HFF-Myc (cell line): ENCODE measurements around the gene HECW1.
"Not testable (repeated sequence)": the region's sequence is repeated elsewhere in the genome, so short reads cannot be mapped to it uniquely, and the experiment has no call there.

Experiments
- DNase-seq: peaks from one replicate; pipeline ENCODE4 v3.0.0-alpha.2; 2011; ENCODE audit warnings: low read depth; ENCODE audit errors: extremely low read depth
- H3K4me3 ChIP-seq: replicated peaks from 2 replicates; pipeline ENCODE4 v1.5.1; 2011; ENCODE audit warnings: low read depth, mild to moderate bottlenecking, control low read depth, low read length
- TF ChIP-seq, protein P1 (sequence below): IDR thresholded peaks from 2 replicates; pipeline ENCODE4 v1.5.1; 2012; ENCODE audit warnings: mild to moderate bottlenecking, low read depth, low read length, control low read depth; ENCODE audit errors: missing control alignments

Gene HECW1

DNA sequence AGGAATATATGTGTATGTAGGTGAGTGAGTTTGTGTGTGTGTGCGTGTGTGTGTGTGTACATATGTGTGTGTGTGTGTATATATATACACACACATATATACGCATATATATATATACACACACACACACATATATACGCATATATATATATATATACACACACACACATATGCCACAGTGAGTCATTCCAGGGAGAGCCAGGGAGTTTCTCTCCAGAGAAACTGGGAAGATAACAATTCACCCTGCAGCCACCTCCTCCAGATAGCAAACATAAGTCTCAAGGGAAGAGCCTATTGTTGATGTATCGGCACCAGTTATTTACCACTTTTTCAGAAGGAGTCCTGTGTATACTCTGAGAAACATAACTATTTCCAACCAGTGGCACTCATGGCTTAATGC, 368.1 kb downstream of the HECW1 start:
- DNase-seq: no peak
- no peak overlapping the region for H3K4me3 ChIP-seq
- TF ChIP-seq, protein P1, sequence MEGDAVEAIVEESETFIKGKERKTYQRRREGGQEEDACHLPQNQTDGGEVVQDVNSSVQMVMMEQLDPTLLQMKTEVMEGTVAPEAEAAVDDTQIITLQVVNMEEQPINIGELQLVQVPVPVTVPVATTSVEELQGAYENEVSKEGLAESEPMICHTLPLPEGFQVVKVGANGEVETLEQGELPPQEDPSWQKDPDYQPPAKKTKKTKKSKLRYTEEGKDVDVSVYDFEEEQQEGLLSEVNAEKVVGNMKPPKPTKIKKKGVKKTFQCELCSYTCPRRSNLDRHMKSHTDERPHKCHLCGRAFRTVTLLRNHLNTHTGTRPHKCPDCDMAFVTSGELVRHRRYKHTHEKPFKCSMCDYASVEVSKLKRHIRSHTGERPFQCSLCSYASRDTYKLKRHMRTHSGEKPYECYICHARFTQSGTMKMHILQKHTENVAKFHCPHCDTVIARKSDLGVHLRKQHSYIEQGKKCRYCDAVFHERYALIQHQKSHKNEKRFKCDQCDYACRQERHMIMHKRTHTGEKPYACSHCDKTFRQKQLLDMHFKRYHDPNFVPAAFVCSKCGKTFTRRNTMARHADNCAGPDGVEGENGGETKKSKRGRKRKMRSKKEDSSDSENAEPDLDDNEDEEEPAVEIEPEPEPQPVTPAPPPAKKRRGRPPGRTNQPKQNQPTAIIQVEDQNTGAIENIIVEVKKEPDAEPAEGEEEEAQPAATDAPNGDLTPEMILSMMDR: no peak

DNA sequence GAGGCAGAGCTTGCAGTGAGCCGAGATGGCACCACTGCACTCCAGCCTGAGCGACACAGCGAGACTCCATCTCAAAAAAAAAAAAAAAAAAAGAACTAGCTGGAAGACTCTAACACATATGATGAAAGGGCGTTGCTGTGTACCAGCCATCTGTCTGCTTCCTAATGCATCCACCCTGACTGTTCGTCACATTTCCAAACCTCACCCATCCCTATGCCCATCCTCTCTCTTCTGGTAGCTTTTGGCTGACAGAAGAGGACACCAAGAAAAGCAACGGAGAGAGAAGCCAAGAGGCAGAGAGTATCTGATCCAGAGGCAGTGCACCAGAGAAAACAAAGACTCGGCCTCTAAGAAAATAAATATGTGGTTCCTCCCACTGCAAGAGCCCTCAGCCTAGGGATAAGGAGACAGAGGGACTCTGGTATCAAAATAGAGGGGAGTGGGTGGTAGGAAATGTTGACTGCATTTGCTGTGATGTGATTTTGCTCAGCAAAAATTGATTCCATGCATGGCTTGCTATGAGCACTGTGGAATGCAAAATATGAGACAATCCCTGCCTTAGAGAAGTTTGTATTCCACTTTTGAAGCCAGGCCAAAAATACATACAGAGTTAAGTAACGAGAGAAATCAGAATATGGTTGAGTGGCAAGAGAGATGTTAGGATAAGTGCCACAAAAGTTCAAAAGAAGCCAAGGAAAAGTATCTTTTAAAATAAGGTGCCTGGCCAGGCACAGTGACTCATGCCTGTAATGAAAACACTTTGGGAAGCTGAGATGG, 369.6 kb downstream of the HECW1 start:
- TF ChIP-seq, protein P1: no peak
- H3K4me3 ChIP-seq: no peak overlapping the region
- DNase-seq: peak; percentile 5

DNA sequence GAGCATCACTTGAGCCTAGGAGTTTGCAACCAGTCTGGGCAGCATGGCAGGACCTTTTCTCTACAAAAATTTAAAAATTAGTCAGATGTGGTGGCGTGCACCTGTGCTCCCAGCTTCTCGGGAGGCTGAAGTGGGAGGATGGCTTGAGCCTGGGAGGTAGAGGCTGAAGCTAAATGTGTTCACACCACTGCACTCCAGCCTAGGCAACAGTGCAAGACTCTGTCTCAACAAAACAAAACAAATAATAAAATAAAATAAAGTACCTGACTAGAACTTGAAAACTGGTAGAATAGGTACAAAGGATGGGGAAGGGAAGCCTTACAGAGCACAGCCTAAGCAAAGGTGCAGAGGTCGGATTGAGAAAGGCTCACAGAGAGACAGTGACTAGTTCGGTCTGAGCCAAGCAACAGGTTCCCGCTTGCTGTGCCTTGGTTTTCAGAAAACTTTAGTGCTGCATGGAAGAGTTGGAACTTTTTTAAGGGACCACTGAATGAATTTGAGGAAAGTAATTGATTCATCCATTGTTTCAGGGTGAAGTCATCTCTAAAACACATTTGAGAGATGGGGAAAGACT, 370.3 kb downstream of the HECW1 start:
- H3K4me3 ChIP-seq: no peak overlapping the region
- DNase-seq: no peak
- TF ChIP-seq, protein P1: no peak

DNA sequence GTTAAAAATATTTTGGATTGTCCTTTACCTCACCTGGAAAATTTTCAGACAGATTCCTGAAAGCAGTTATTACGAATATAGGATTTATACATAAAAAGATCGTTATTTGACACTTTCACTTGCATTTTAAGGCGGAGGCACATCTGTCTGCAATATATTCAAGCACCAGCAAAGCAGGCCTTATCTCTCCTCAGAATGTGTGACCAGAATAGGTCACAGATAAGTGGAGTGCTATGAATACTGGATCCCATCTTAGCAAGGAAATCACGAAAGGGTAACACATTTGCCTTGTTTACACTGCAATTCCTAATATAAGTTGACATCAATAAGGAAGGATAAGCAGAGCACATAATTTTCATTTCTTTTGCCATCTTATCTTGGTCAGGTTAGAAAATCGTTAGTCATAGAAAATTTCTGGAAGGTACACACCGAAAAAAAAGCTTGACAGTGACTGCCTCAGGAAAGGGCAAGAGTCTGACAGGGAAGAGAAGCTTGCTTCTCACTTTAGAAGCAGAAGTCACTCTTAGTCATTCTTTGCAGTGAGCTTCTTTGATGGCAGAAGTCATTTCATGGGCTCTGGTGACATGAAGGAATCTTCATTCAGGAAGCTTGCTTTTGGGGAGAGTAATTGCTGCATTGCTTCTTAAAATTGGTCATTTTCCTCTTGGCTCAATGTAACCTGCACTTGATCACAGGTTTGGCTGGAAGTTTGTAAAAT, 372.4 kb downstream of the HECW1 start:
- TF ChIP-seq, protein P1: no peak
- no peak overlapping the region for H3K4me3 ChIP-seq
- DNase-seq: no peak

DNA sequence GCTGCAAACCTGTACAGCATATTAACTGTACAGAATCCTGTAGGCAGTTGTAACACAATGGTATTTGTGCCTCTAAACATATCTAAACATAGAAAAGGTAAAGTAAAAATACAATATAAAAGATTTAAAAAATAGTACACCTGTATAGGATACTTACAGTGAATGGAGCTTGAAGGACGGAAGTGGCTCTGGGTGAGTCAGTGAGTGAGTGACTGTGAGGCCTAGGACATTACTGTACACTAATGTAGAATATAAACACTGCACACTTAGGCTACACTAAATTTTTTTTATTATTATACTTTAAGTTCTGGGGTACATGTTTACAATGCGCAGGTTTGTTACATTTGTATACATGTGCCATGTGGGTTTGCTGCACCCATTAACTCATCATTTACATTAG, 373.1 kb downstream of the HECW1 start:
- no peak for DNase-seq
- TF ChIP-seq, protein P1: no peak
- H3K4me3 ChIP-seq: no peak overlapping the region

DNA sequence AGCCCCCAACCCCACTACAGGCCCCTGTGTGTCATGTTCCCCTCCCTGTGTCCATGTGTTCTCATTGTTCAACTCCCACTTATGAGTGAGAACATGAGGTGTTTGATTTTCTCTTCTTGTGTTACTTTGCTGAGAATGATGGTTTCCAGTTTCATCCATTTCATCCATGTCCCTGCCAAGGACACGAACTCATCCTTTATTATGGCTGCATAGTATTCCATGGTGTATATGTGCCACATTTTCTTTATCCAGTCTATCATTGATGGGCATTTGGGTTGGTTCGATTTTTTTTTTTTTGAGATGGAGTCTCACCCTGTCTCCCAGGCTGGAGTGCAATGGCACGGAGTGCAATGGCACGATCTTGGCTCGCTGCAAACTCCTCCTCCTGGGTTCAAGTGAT, 373.6 kb downstream of the HECW1 start:
- not testable (repeated sequence) for H3K4me3 ChIP-seq, DNase-seq

DNA sequence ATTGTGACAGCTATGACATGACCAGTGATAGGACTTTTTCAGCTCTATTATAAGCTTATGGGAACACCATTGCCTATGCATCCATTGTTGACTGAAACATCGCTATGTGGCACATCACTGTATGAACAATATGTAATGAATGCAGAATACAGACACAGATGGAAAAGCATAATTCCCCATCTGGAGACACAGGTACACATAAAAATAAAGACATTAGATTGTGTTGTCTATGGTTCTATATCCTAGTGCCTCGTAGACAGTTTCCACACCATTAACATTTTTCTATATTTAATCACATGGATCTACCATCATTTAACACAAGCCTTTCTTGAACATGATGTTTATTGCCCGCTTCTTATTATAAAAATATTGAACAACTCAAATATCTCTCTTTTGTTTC, 374.2 kb downstream of the HECW1 start:
- DNase-seq: no peak
- TF ChIP-seq, protein P1: no peak
- no peak overlapping the region for H3K4me3 ChIP-seq
